OCI-LY7 (cell line): ENCODE measurements around the gene STN1. TPM values are rescaled to one million over a fixed set of nuclear protein-coding genes. Genes with fewer than 3 reads are reported as not detected.

ENCODE experiments used
- BruUV-seq: library from RNA; stranded (reverse); fragments of 400-500 nt; replicated peaks from 2 replicates; lab custom pipeline; 2021; lab: Mats Ljungman, UMichigan
- CTCF ChIA-PET: fragments of 300-600 bp; sonication (Branson Sonifier 250); formaldehyde crosslinking; loops from one replicate; lab custom pipeline; 2022; ENCODE audit warnings: antibody characterized with exemption; ENCODE audit not compliant: unreplicated experiment; lab: Charles Lee
- POLR2A ChIA-PET: fragments of 300-600 bp; sonication (Branson Sonifier 250); formaldehyde crosslinking; loops from one replicate; lab custom pipeline; 2022; ENCODE audit warnings: antibody characterized with exemption; lab: Charles Lee
- DNase-seq: peaks from one replicate; pipeline ENCODE4 v3.0.0-alpha.2; 2015; ENCODE audit warnings: low spot score
- H2AFZ ChIP-seq: fragments of 200-600 bp; sonication (generic), shearing (Covaris generic); 2 replicates; pipeline ENCODE4 v1.6.1; 2014; ENCODE audit warnings: mild to moderate bottlenecking, antibody characterized with exemption, low read length, moderate library complexity
- H3K27ac ChIP-seq: fragments of 200-600 bp; sonication (generic); 2 replicates; pipeline ENCODE4 v1.5.1; 2014; ENCODE audit warnings: mixed run types, low read depth, mild to moderate bottlenecking, moderate library complexity, low read length, inconsistent platforms; ENCODE audit not compliant: poor library complexity, severe bottlenecking
- H3K36me3 ChIP-seq: fragments of 200-600 bp; sonication (generic); 2 replicates; pipeline ENCODE4 v1.6.1; 2014; ENCODE audit warnings: mild to moderate bottlenecking, antibody characterized with exemption, low read length, moderate library complexity, mixed read lengths; ENCODE audit not compliant: insufficient read depth
- H3K4me1 ChIP-seq: fragments of 200-600 bp; sonication (generic); 2 replicates; pipeline ENCODE4 v1.5.1; 2014; ENCODE audit warnings: mild to moderate bottlenecking, low read length; ENCODE audit not compliant: insufficient read depth, poor library complexity, severe bottlenecking
- H3K4me2 ChIP-seq: fragments of 200-600 bp; sonication (generic); 2 replicates; pipeline ENCODE4 v1.6.1; 2014; ENCODE audit warnings: mild to moderate bottlenecking, low read length
- H3K4me3 ChIP-seq: fragments of 200-600 bp; sonication (generic); 2 replicates; pipeline ENCODE4 v1.5.1; 2014; ENCODE audit warnings: mild to moderate bottlenecking, low read depth, low read length; ENCODE audit not compliant: poor library complexity, severe bottlenecking
- H3K79me2 ChIP-seq: fragments of 200-600 bp; sonication (generic); 2 replicates; pipeline ENCODE4 v1.6.1; 2016; ENCODE audit warnings: low read depth, mild to moderate bottlenecking, low read length, moderate library complexity, mixed read lengths; ENCODE audit not compliant: insufficient read depth
- H3K9me2 ChIP-seq: fragments of 200-600 bp; sonication (generic); 2 replicates; pipeline ENCODE4 v1.6.1; 2016; ENCODE audit warnings: mild to moderate bottlenecking, low read length, mixed read lengths; ENCODE audit not compliant: insufficient read depth
- H3K9me3 ChIP-seq: fragments of 200-600 bp; sonication (generic); 2 replicates; pipeline ENCODE4 v1.6.1; 2014; ENCODE audit warnings: mild to moderate bottlenecking, mixed run types, low read length, mixed read lengths
- H4K20me1 ChIP-seq: fragments of 200-600 bp; sonication (generic); 2 replicates; pipeline ENCODE4 v1.6.1; 2014; ENCODE audit warnings: mild to moderate bottlenecking, antibody characterized with exemption, low read length, moderate library complexity, mixed read lengths; ENCODE audit not compliant: insufficient read depth
- CTCF ChIP-seq: fragments of 200-600 bp; sonication (generic); conservative IDR thresholded peaks from 2 replicates; pipeline ENCODE4 v1.5.1; 2014; ENCODE audit warnings: mild to moderate bottlenecking, antibody characterized with exemption, low read length, moderate library complexity, mixed read lengths
- EZH2phosphoT487 ChIP-seq: fragments of 200-600 bp; sonication (generic); IDR thresholded peaks from 2 replicates; pipeline ENCODE4 v1.6.1; 2018; ENCODE audit warnings: low read depth, borderline replicate concordance, mild to moderate bottlenecking, mixed run types, antibody characterized with exemption, low read length, moderate library complexity, mixed read lengths
- intact Hi-C: fragments of 100-400 bp; cut with micrococcal nuclease; formaldehyde crosslinking; loops from one replicate; pipeline ENCODE4 v1.10.0; 2022; ENCODE audit not compliant: unreplicated experiment
- total RNA-seq, 2 experiments: library from RNA; depleted of rRNA in 1 of 2; stranded (reverse); fragments of >200 nt in 1 of 2; shearing (Covaris generic) in 1 of 2; gene quantifications; 2 replicates each; pipeline ENCODE4 v1.2.3, GENCODE V29; 2014 to 2022

STN1 gene
- total RNA-seq, 2 experiments from 2014 or later, result 19.5 to 24.5 TPM

GRCh38 chr10:103855852-103856796 lies 61.9 kb downstream of the STN1 start:
- Histone ChIP-seq H3K9me2 (no peaks in the 10 kb centered on the region), H3K4me2 (no peak overlapping the region), H3K4me1 (peaks cover 6% of the 10 kb centered on the region), H3K9me3 (no peaks in the 10 kb centered on the region), H3K4me3 (no peak overlapping the region), H3K36me3 (no peaks in the 10 kb centered on the region), H2AFZ (no peak overlapping the region), H3K27ac (no peak overlapping the region), H4K20me1 (no peaks in the 10 kb centered on the region), H3K79me2 (no peaks in the 10 kb centered on the region)
- POLR2A ChIA-PET, result no interaction called here
- TF ChIP-seq CTCF (no peak), EZH2phosphoT487 (no peak)
- BruUV-seq, result no TSS peak
- CTCF ChIA-PET, result no interaction called here
- intact Hi-C loops, result loop anchor here (10.0 kb wide), 1 partner anchor 261 kb away; no protein-coding TSS in a partner anchor
- DNase-seq, result no peak

- peaks cover 6% of the 10 kb centered on the region for H3K4me1 ChIP-seq
- H3K36me3 ChIP-seq, result no peaks in the 10 kb centered on the region
- no peaks in the 10 kb centered on the region for H3K79me2 ChIP-seq
- H3K4me2 ChIP-seq, result peak within 1 kb of the TSS; percentile 23; the same call in 1 of the 2 replicates
- no peaks in the 10 kb centered on the region for H3K9me2 ChIP-seq
- ChIA-PET CTCF (no interaction called here), POLR2A (no interaction called here)
- H3K4me3 ChIP-seq, result no peak within 1 kb of the TSS
- H3K27ac ChIP-seq, result no peak within 1 kb of the TSS
- intact Hi-C loops, result loop anchor here (10.0 kb wide), 1 partner anchor 261 kb away; no protein-coding TSS in a partner anchor
- BruUV-seq, result no TSS peak
- TF ChIP-seq CTCF (no peak), EZH2phosphoT487 (no peak)
- no peak for DNase-seq
- no peak within 1 kb of the TSS for H2AFZ ChIP-seq
- H4K20me1 ChIP-seq, result no peaks in the 10 kb centered on the region
- H3K9me3 ChIP-seq, result no peaks in the 10 kb centered on the region
Measured at GRCh38 chr10:103855424-103855823, 62.6 kb downstream of the STN1 start, which contains the start of gene SH3PXD2A. TSS of gene SH3PXD2A (minus strand) at chr10:103855576. CDS start at chr10:103855266, 310 bp downstream.
